Suprapubic skin (tissue), 4 donors: ENCODE measurements around the gene TMPRSS6. TPM values are rescaled to one million over a fixed set of nuclear protein-coding genes. Genes with fewer than 3 reads are reported as not detected.

Experiments
- DNase-seq, 2 donors: peaks; one replicate each; pipeline ENCODE4 v3.0.0-alpha.2; 2019; ENCODE audit warnings: low spot score in 2 of 2
- H3K27ac ChIP-seq: fragments of 200-600 bp; sonication (generic); one replicate; pipeline ENCODE4 v1.5.1; 2019
- H3K27me3 ChIP-seq: fragments of 200-600 bp; sonication (generic); one replicate; pipeline ENCODE4 v1.5.1; 2019
- H3K36me3 ChIP-seq: fragments of 200-600 bp; sonication (generic); one replicate; pipeline ENCODE4 v1.5.1; 2019
- H3K4me1 ChIP-seq: fragments of 200-600 bp; sonication (generic); one replicate; pipeline ENCODE4 v1.5.1; 2019
- H3K4me3 ChIP-seq: fragments of 200-600 bp; sonication (generic); one replicate; pipeline ENCODE4 v1.5.1; 2019; ENCODE audit warnings: mild to moderate bottlenecking
- H3K9me3 ChIP-seq: fragments of 200-600 bp; sonication (generic); one replicate; pipeline ENCODE4 v1.5.1; 2019
- CTCF ChIP-seq, 2 donors: fragments of 200-600 bp in 1 of 2; fragments of 450-650 bp in 1 of 2; sonication (generic) in 1 of 2; IDR thresholded peaks; one replicate each; pipeline ENCODE4 v1.5.1; 2016 to 2019; ENCODE audit warnings: antibody characterized with exemption in 2 of 2, mild to moderate bottlenecking in 1 of 2, moderate library complexity in 1 of 2
- EP300 ChIP-seq: sonication (generic); formaldehyde crosslinking; IDR thresholded peaks from one replicate; pipeline ENCODE4 v1.6.1; 2017; ENCODE audit warnings: antibody characterized with exemption
- POLR2A ChIP-seq, 2 donors: fragments of 450-650 bp; IDR thresholded peaks; one replicate each; pipeline ENCODE4 v1.6.1; 2017; ENCODE audit warnings: antibody characterized with exemption in 2 of 2, mild to moderate bottlenecking in 2 of 2, moderate library complexity in 2 of 2
- POLR2AphosphoS5 ChIP-seq, 3 donors: sonication (generic); formaldehyde crosslinking; IDR thresholded peaks; one replicate each; pipeline ENCODE4 v1.6.1; 2017; ENCODE audit warnings: antibody characterized with exemption in 3 of 3
- WGBS: methylation state at CpG from one replicate; pipeline ENCODE4 v1.1.5; 2018; 5-methylcytosine and 5-hydroxymethylcytosine counted together
- total RNA-seq, 4 donors: library from RNA; depleted of rRNA; stranded (reverse); fragments of >200 nt; gene quantifications; one replicate each; pipeline ENCODE4 v1.1.0, GENCODE V29; 2016

TMPRSS6 gene
- total RNA-seq, 4 donors from 2014 or later = 0.30 to 3.8 (median 1.0) TPM

GRCh38 chr22:37016134-37016910 lies 93.2 kb downstream of the TMPRSS6 start:
- no peaks in the 10 kb centered on the region for H3K9me3 ChIP-seq
- H3K36me3 ChIP-seq = no peaks in the 10 kb centered on the region
- 92% methylated on average over 14 of the region's 14 CpGs for WGBS
- TF ChIP-seq EP300 = no peak
- TF ChIP-seq POLR2A (IDR thresholded peaks at IDR 0.05) = no peak
- no peak for TF ChIP-seq CTCF (IDR thresholded peaks at IDR 0.05)
- no peak for TF ChIP-seq POLR2AphosphoS5 (IDR thresholded peaks at IDR 0.05)
- no peak overlapping the region for H3K4me3 ChIP-seq
- H3K4me1 ChIP-seq = peaks cover 49% of the 10 kb centered on the region
- DNase-seq = no peak
- no peak overlapping the region for H3K27ac ChIP-seq
- no peaks in the 10 kb centered on the region for H3K27me3 ChIP-seq

GRCh38 chr22:37015587-37015878 lies 94.0 kb downstream of the TMPRSS6 start:
- peaks cover 41% of the 10 kb centered on the region for H3K4me1 ChIP-seq
- H3K9me3 ChIP-seq = no peaks in the 10 kb centered on the region
- H3K27ac ChIP-seq = no peak overlapping the region
- no peaks in the 10 kb centered on the region for H3K27me3 ChIP-seq
- no peak for DNase-seq
- no peaks in the 10 kb centered on the region for H3K36me3 ChIP-seq
- no peak overlapping the region for H3K4me3 ChIP-seq
- TF ChIP-seq POLR2AphosphoS5 (IDR thresholded peaks at IDR 0.05) = no peak
- no peak for TF ChIP-seq POLR2A (IDR thresholded peaks at IDR 0.05)
- TF ChIP-seq CTCF (IDR thresholded peaks at IDR 0.05) = no peak
- no peak for TF ChIP-seq EP300
- 91% methylated on average over 4 of the region's 4 CpGs for WGBS

Other genes starting within 250 kb of the TMPRSS6 start
- 1 to 10 TPM; 1.1 to 4.5 (median 3.1) TPM for gene NCF4, start 248.7 kb downstream of the TMPRSS6 start, total RNA-seq
- gene CSF2RB, start 196.1 kb downstream of the TMPRSS6 start, total RNA-seq = 10 to 100 TPM in 1 of 4 donors, 1 to 10 TPM in 3; 3.9 to 13.6 (median 4.7) TPM
- gene TST, start 90.3 kb downstream of the TMPRSS6 start, total RNA-seq = 10 to 100 TPM; 23.2 to 56.3 (median 52.4) TPM
- 100 to 1,000 TPM in 3 of 4 donors, 10 to 100 TPM in 1; 99.0 to 171 (median 143) TPM for gene MPST, start 90.0 kb downstream of the TMPRSS6 start, total RNA-seq
- 10 to 100 TPM; 25.0 to 67.0 (median 35.7) TPM for gene KCTD17, start 58.0 kb downstream of the TMPRSS6 start, total RNA-seq
- 10 to 100 TPM in 3 of 4 donors, 1 to 10 TPM in 1; 8.9 to 29.7 (median 12.4) TPM for gene IL2RB, start 40.2 kb upstream of the TMPRSS6 start, total RNA-seq
- gene C1QTNF6, start 78.5 kb upstream of the TMPRSS6 start, total RNA-seq = 1 to 10 TPM; 1.2 to 8.4 (median 2.7) TPM
- gene SSTR3, start 102.8 kb upstream of the TMPRSS6 start, total RNA-seq = not detected
- gene RAC2, start 134.6 kb upstream of the TMPRSS6 start, total RNA-seq = 1 to 10 TPM; 1.9 to 3.9 (median 3.0) TPM
- gene CYTH4, start 172.8 kb upstream of the TMPRSS6 start, total RNA-seq = 1 to 10 TPM in 3 of 4 donors, under 1 TPM in 1; 0.55 to 4.3 (median 2.7) TPM